GM21576 (cell line): ENCODE data around the gene ARMS2.

Experiments
- ATAC-seq: cut with Tn5 transposase; IDR thresholded peaks from one replicate; pipeline ENCODE4 v1.9.1; 2021; ENCODE audit warnings: mild to moderate bottlenecking, moderate library complexity; ENCODE audit not compliant: unreplicated experiment

The ARMS2 gene

DNA sequence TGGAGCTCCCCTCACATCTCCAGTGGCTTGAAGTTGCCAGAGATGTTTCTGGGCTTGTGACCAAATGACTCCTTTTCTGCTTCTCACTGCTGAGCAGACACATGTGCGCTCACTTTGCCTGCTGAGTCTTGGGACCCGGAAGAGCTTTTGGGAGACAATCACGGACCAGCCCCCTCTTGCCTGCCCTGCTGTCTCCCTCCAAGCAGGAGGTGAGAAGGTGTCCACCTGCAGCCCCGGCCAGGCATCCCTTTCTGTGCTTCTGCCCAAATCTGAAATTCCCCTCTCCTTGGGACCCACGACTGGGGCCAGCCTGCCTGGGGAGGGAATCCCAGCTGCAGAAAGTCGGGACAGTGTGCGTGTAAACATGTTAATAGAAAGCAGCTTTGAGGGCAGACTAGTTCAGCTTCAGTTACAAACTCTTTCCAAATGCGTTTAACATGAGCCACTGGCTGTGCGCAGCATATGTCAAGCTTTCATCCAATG is 38.6 kb downstream of the ARMS2 start:
- no peak for ATAC-seq

- ATAC-seq, result no peak
Observed at GRCh38 chr10:122493761-122494160, 39.3 kb downstream of the ARMS2 start.

- ATAC-seq, result no peak
Observed at GRCh38 chr10:122494173-122494820, 39.8 kb downstream of the ARMS2 start.

- ATAC-seq, result no peak
Observed at GRCh38 chr10:122494833-122495232, 40.4 kb downstream of the ARMS2 start.

DNA sequence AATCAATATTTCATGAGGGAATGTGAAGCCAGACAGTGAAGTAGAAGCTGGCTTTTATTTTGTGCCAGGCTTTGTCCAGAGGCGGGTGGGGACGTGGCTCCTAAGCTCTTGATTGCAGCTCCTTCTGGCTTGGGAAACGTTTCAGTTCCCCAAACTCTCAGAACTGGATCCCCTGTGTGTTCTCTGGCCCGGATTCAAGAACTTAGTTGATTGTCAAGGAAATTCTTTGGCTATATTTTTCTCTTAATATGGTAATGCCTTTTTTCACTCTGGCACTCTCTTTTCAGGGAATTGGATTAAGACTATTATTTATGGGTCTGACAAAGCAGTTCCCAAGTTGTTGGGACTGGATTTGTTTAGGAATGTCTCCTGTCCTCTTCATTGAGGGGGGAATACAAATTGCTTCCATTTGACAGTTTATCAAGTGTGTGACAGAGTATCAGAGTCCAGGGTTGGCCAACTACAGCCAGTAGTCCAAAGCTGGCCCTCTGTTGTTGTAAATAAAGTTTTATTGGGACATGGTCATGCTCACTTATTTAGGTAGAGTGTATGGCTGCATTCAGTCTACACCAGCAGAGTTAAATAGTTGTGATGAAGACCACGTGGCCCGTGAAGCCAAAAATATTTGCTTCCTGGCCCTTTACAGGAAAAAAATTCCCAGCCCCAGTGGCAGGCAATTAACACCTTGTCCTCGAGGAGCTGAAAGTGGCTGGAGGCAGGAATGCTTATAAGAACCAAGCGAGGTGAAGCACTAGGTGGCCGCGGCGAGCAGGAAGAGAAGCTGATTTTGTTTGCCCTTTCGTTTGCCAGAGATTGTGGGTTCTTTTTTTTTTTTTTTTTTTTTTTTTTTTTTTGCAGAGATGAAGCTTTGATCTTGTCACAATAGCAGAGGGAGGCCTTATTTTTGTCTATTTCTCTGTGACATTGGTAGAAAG is 41.2 kb downstream of the ARMS2 start:
- no peak for ATAC-seq

DNA sequence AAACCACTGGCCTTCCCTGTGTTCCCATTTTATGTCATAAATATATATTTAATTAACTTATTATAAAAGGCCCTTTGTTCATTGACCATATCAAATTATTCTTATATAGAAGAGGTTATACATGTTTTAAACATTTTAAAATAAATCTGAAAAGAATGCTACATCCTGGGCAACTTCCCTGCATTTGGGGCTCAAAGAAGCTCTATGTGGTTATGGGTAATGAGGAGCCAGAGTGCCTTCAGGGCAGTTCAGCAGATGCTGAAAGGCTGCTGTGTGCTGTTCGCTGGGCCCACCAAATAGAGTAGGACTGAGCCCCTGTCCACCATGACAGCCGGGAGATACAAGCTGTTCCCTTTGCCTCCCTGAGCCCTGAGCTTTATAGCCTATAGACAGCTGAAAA is 42.8 kb downstream of the ARMS2 start:
- ATAC-seq, result no peak

- no peak for ATAC-seq
Observed at GRCh38 chr10:122498521-122498920, 44.1 kb downstream of the ARMS2 start.

GRCh38 chr10:122499012-122499411 is 44.6 kb downstream of the ARMS2 start:
- no peak for ATAC-seq

DNA sequence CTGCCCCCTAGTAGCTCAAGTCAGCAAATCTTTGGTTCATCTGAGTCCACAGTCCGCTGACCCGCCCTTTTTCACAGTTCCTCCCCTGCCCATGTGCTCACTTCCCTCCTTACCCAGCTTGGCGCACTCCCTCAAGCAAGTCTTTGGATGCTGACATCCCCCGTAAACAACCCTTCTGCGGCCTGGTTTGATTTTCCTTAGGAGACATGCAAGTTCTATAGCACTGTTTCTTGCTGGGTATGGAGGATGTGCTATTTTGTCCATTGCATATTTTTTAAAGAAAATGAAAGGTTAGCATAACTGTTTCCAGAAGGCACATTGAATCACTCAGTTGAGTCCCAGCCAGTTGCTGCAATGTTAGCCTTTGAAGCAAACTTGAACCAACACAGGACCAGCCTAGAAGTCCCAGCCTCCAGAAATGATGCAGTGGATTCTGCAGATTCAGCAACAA is 45.1 kb downstream of the ARMS2 start:
- no peak for ATAC-seq

GRCh38 chr10:122500194-122500593 is 45.7 kb downstream of the ARMS2 start:
- no peak for ATAC-seq

DNA sequence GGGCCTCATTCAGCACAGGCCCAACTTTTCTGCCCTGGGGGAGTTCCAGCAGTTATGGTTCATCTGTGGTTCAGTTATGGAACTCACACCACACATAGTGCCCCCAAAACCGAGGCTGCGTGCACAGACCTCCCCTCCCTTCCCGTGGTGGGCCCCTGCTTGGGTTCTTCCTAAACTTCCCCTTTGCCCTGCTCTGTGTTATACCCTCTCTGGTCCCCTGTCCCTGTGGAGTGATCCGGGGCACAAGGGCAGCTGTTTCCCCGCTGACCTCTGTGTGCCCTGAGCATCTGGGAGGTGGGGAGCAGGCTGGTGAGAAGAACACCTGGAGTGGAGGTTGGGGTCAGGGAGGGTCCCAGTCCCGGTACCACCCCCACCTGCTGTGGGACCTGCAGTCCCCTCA is 46.3 kb downstream of the ARMS2 start:
- no peak for ATAC-seq

- no peak for ATAC-seq
Observed at GRCh38 chr10:122503012-122503411, 48.6 kb downstream of the ARMS2 start.

GRCh38 chr10:122503886-122504609 is 49.6 kb downstream of the ARMS2 start:
- ATAC-seq, result no peak

- ATAC-seq, result no peak
Observed at GRCh38 chr10:122504610-122504950, 50.1 kb downstream of the ARMS2 start.

DNA sequence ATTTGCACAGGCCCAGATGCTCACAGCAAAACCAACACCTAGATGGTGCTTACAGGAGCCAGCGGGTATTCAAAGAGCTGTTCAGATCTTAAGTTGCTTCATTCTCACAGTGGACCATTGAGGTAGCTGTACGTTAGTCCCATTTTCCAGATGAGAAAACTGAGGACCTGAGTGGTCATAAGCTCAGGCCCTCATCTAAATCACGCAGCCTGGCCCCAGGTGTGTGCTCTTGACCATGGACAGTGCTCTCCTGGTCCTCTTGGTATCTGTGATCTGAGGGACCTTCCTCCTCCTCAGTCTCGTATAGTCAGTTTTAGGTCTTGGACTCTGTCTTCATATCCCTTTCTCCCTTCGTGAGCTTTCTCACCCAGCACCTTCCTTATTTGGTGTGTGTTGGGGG is 50.6 kb downstream of the ARMS2 start:
- ATAC-seq, result no peak

DNA sequence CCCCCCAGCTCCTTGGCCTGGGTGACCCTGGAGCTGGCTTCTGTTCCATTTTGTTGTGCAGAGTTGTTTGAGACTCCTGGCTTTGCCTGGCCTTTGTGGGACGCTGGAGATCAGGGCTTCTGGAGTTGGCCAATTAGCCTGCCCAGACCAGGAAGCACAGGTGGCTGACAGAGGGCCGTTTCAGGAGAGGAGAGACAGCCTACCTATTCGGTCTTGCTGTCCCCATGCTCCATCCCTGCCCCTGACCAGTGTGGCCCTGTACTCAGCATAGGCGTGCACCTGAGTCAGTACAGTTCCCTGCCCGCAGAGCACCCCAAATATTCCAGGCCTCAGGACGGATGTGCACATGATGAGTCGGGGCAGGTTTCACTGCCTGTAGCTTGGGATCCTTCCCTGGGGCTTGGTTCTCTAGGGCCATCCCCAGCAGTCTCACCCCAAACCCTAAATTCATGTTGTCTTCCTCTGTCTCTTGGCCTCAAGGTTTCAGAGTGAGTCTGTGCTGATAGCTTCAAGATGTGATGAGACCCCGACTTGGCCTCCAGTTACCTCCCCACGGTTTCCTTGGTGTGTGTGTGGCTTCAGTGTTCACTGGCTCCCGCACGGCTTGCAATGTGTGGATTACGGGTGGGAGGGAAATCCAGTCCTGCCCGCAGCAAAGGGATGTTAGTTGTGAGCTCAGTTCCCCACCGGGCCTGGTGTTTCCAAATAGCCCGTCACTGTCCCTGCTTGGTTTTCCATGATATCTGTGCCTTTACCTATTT is 51.6 kb downstream of the ARMS2 start:
- no peak for ATAC-seq
